ENCODE data around the gene SIPA1L3. TPM values are rescaled to one million over a fixed set of nuclear protein-coding genes. Genes with fewer than 3 reads are reported as not detected.

Gene SIPA1L3
- total and polyA plus RNA-seq, 2 experiments from 2014 or later: 13.7 to 23.3 TPM

GRCh38 chr19:37926255-37926654 lies 19.2 kb downstream of the SIPA1L3 start:
- H3K27ac ChIP-seq: no peak overlapping the region
- peaks cover 69% of the 10 kb centered on the region for H3K79me2 ChIP-seq
- H3K9me3 ChIP-seq (ENCODE audit: low read depth): no peaks in the 10 kb centered on the region
- H3K9me2 ChIP-seq (replicated peaks; ENCODE audit: insufficient read depth): no peaks in the 10 kb centered on the region
- no peaks in the 10 kb centered on the region for H4K20me1 ChIP-seq (ENCODE audit: insufficient read depth, poor library complexity, severe bottlenecking)
- H3K4me3 ChIP-seq: no peak overlapping the region
- H3K4me1 ChIP-seq (ENCODE audit: insufficient read depth): peaks cover 1% of the 10 kb centered on the region
- no peak overlapping the region for H3K4me2 ChIP-seq
- no peak for DNase-seq (ENCODE audit: low spot score)
- H2AFZ ChIP-seq: no peak overlapping the region
- H3K27me3 ChIP-seq: no peaks in the 10 kb centered on the region
- H3K36me3 ChIP-seq (replicated peaks; ENCODE audit: insufficient read depth, low read depth): no peaks in the 10 kb centered on the region
- TF ChIP-seq EZH2phosphoT487 (IDR thresholded peaks at IDR 0.05; ENCODE audit: low read depth, severe bottlenecking, unreplicated experiment): no peak
- no peak for TF ChIP-seq EZH2 (IDR thresholded peaks at IDR 0.05; ENCODE audit: borderline replicate concordance)
- no peak for TF ChIP-seq CTCF (IDR thresholded peaks at IDR 0.05; ENCODE audit: poor library complexity)
- 94% methylated on average over 10 of the region's 10 CpGs for WGBS (ENCODE audit: low lambda C conversion rate, missing lambda C conversion rate)

- 91% methylated on average over 5 of the region's 5 CpGs for WGBS (ENCODE audit: low lambda C conversion rate, missing lambda C conversion rate)
Measured at GRCh38 chr19:37926711-37927110, 19.7 kb downstream of the SIPA1L3 start.

GRCh38 chr19:37928527-37929286 lies 21.7 kb downstream of the SIPA1L3 start:
- H3K36me3 ChIP-seq (replicated peaks; ENCODE audit: insufficient read depth, low read depth): no peaks in the 10 kb centered on the region
- no peaks in the 10 kb centered on the region for H3K27me3 ChIP-seq
- H3K4me3 ChIP-seq: no peak overlapping the region
- no peak overlapping the region for H3K27ac ChIP-seq
- no peaks in the 10 kb centered on the region for H4K20me1 ChIP-seq (ENCODE audit: insufficient read depth, poor library complexity, severe bottlenecking)
- no peak for TF ChIP-seq EZH2 (IDR thresholded peaks at IDR 0.05; ENCODE audit: borderline replicate concordance)
- no peak for TF ChIP-seq EZH2phosphoT487 (IDR thresholded peaks at IDR 0.05; ENCODE audit: low read depth, severe bottlenecking, unreplicated experiment)
- TF ChIP-seq CTCF (IDR thresholded peaks at IDR 0.05; ENCODE audit: poor library complexity): no peak
- WGBS (ENCODE audit: low lambda C conversion rate, missing lambda C conversion rate): 68% methylated on average over 5 of the region's 5 CpGs
- no peak overlapping the region for H3K4me2 ChIP-seq
- no peak for DNase-seq (ENCODE audit: low spot score)
- no peaks in the 10 kb centered on the region for H3K9me3 ChIP-seq (ENCODE audit: low read depth)
- H3K9me2 ChIP-seq (replicated peaks; ENCODE audit: insufficient read depth): no peaks in the 10 kb centered on the region
- peaks cover 20% of the 10 kb centered on the region for H3K4me1 ChIP-seq (ENCODE audit: insufficient read depth)
- H3K79me2 ChIP-seq: peaks cover 53% of the 10 kb centered on the region
- H2AFZ ChIP-seq: no peak overlapping the region

More at GRCh38 chr19:37926711-37927110, 19.7 kb downstream of the SIPA1L3 start:
- Histone ChIP-seq H3K79me2 (peaks cover 66% of the 10 kb centered on the region), H4K20me1 (ENCODE audit: insufficient read depth, poor library complexity, severe bottlenecking) (no peaks in the 10 kb centered on the region), H2AFZ (no peak overlapping the region), H3K9me3 (ENCODE audit: low read depth) (no peaks in the 10 kb centered on the region), H3K27me3 (no peaks in the 10 kb centered on the region), H3K36me3 (replicated peaks; ENCODE audit: insufficient read depth, low read depth) (no peaks in the 10 kb centered on the region), H3K9me2 (replicated peaks; ENCODE audit: insufficient read depth) (no peaks in the 10 kb centered on the region), H3K4me3 (no peak overlapping the region), H3K4me1 (ENCODE audit: insufficient read depth) (peaks cover 6% of the 10 kb centered on the region), H3K4me2 (no peak overlapping the region), H3K27ac (no peak overlapping the region)
- no peak for TF ChIP-seq CTCF (IDR thresholded peaks at IDR 0.05; ENCODE audit: poor library complexity)
- no peak for TF ChIP-seq EZH2phosphoT487 (IDR thresholded peaks at IDR 0.05; ENCODE audit: low read depth, severe bottlenecking, unreplicated experiment)
- TF ChIP-seq EZH2 (IDR thresholded peaks at IDR 0.05; ENCODE audit: borderline replicate concordance): no peak
- DNase-seq (ENCODE audit: low spot score): no peak
